ENCODE measurements around the gene KIAA1217.

- TF ChIP-seq CTCF (IDR thresholded peaks at IDR 0.05 in 2 of 3, conservative IDR thresholded peaks at IDR 0.05 in 1 of 3; ENCODE audit: borderline replicate concordance in 1 of 3, insufficient read depth in 1 of 3, low read depth in 2 of 3, low read length in 2 of 3) (no peak), FOSL1 (IDR thresholded peaks at IDR 0.05; ENCODE audit: low read depth) (no peak), EZH2 (IDR thresholded peaks at IDR 0.05) (no peak), POLR2A (IDR thresholded peaks at IDR 0.05; ENCODE audit: borderline replicate concordance, extremely low read depth, insufficient read depth, insufficient read length) (no peak), REST (IDR thresholded peaks at IDR 0.05; ENCODE audit: low read depth) (no peak), JUND (IDR thresholded peaks at IDR 0.05) (no peak), POLR2AphosphoS5 (IDR thresholded peaks at IDR 0.05; ENCODE audit: low read depth, low read length) (no peak), SRF (IDR thresholded peaks at IDR 0.05; ENCODE audit: low read depth) (no peak), ZNF274 (IDR thresholded peaks at IDR 0.05; ENCODE audit: low read depth, low read length) (no peak)
These were observed 176.0 kb downstream of the KIAA1217 start for GRCh38 chr10:24384954-24385353.
